Caco-2 (cell line): ENCODE results near the gene AADACL3. TPM values are rescaled to one million over a fixed set of nuclear protein-coding genes. Genes with fewer than 3 reads are reported as not detected.

Source experiments
- BruUV-seq: library from RNA; stranded (reverse); fragments of 400-500 nt; replicated peaks from 2 replicates; lab custom pipeline; 2021; lab: Mats Ljungman, UMichigan
- CTCF ChIA-PET: fragments of 300-600 bp; sonication (Branson Sonifier 250); formaldehyde crosslinking; loops from one replicate; lab custom pipeline; 2022; ENCODE audit warnings: antibody characterized with exemption; lab: Charles Lee
- POLR2A ChIA-PET: fragments of 300-600 bp; sonication (Branson Sonifier 250); formaldehyde crosslinking; loops from one replicate; lab custom pipeline; 2022; ENCODE audit warnings: antibody characterized with exemption; lab: Charles Lee
- DNase-seq, 2 experiments: peaks; one replicate each; pipeline versions ENCODE4 v3.0.0 to v3.0.0-alpha.2; 2020 to 2022
- H3K27me3 ChIP-seq: replicated peaks from 2 replicates; pipeline ENCODE4 v1.6.0; 2011; ENCODE audit warnings: low read length; ENCODE audit not compliant: control insufficient read depth, insufficient read depth
- H3K36me3 ChIP-seq: 2 replicates; pipeline ENCODE4 v1.5.1; 2011; ENCODE audit warnings: low read length; ENCODE audit not compliant: control insufficient read depth, insufficient read depth
- H3K4me1 ChIP-seq: fragments of 250-450 bp; sonication (Bioruptor Pico); 2 replicates; pipeline ENCODE4 v1.5.1; 2020; ENCODE audit warnings: mild to moderate bottlenecking
- H3K4me3 ChIP-seq: 2 replicates; pipeline ENCODE4 v1.5.1; 2011; ENCODE audit warnings: low read depth, mild to moderate bottlenecking, control low read depth, low read length
- H3K9me3 ChIP-seq: fragments of 250-450 bp; sonication (Bioruptor Pico); 2 replicates; pipeline ENCODE4 v1.5.1; 2020; ENCODE audit warnings: mild to moderate bottlenecking, moderate library complexity
- H3K27ac Mint-ChIP-seq: one replicate; pipeline ENCODE4 v1.8.0; 2022; ENCODE audit warnings: mixed read lengths; ENCODE audit not compliant: unreplicated experiment
- H3K27me3 Mint-ChIP-seq: one replicate; pipeline ENCODE4 v1.8.0; 2022; ENCODE audit warnings: mixed read lengths; ENCODE audit not compliant: insufficient read depth, unreplicated experiment
- H3K36me3 Mint-ChIP-seq: one replicate; pipeline ENCODE4 v1.8.0; 2022; ENCODE audit warnings: mild to moderate bottlenecking, mixed read lengths; ENCODE audit not compliant: insufficient read depth, unreplicated experiment
- H3K4me1 Mint-ChIP-seq: one replicate; pipeline ENCODE4 v1.8.0; 2022; ENCODE audit warnings: low read depth, mixed read lengths; ENCODE audit not compliant: unreplicated experiment
- H3K4me3 Mint-ChIP-seq: one replicate; pipeline ENCODE4 v1.8.0; 2022; ENCODE audit warnings: mild to moderate bottlenecking, moderate library complexity, mixed read lengths; ENCODE audit not compliant: unreplicated experiment
- H3K9me3 Mint-ChIP-seq: one replicate; pipeline ENCODE4 v1.8.0; 2022; ENCODE audit warnings: mixed read lengths; ENCODE audit not compliant: unreplicated experiment
- intact Hi-C: fragments of 100-400 bp; cut with micrococcal nuclease; formaldehyde crosslinking; loops from one replicate; pipeline ENCODE4 v1.10.0; 2022; ENCODE audit not compliant: unreplicated experiment
- total RNA-seq: library from RNA; stranded (reverse); gene quantifications from 2 replicates; pipeline ENCODE4 v1.2.3, GENCODE V29; 2022
- TF ChIP-seq, protein P1 (sequence below), 2 experiments: fragments of 200-600 bp in 1 of 2; IDR thresholded peaks; 1 replicate in 1 of 2; 2 replicates in 1 of 2; pipeline versions ENCODE4 v1.5.1 to v1.8.0; 2011 to 2022; ENCODE audit warnings: antibody characterized with exemption in 1 of 2, control low read depth in 1 of 2, inconsistent platforms in 1 of 2, low read depth in 1 of 2, low read length in 1 of 2, mild to moderate bottlenecking in 1 of 2, moderate library complexity in 1 of 2; ENCODE audit not compliant: insufficient read depth in 1 of 2, severe bottlenecking in 1 of 2, unreplicated experiment in 1 of 2

Gene AADACL3
- total RNA-seq, 1 experiment from 2014 or later = not detected

DNA sequence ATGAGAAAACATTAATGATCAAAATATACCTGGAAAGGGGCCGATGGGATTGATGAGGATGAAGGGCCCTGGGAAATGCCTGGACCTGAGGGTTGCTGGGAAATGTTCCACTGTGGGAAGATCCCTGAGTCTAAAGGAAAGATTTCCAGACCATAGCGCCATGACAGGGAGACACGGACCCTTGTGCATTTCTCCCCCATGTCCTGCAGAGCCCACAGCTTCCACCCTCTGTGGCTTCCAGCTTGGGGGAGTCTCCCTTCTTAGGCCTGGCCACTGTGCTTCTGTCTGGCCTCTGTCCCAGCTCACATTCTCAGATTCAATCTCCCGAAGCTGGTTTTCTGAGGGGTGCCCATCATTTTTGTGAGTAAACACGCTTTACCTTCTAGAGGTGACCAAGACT, 56.6 kb downstream of the AADACL3 start:
- H3K27ac Mint-ChIP-seq = no peak overlapping the region
- Histone ChIP-seq H3K36me3 (no peaks in the 10 kb centered on the region), H3K27me3 (no peaks in the 10 kb centered on the region; the same call in 1 of the 2 replicates), H3K4me1 (no peaks in the 10 kb centered on the region), H3K9me3 (no peaks in the 10 kb centered on the region), H3K4me3 (no peak overlapping the region)
- intact Hi-C loops = no loop called here
- ChIA-PET CTCF (no interaction called here), POLR2A (no interaction called here)
- H3K27me3 Mint-ChIP-seq = peaks cover 11% of the 10 kb centered on the region
- no peak overlapping the region for H3K4me3 Mint-ChIP-seq
- TF ChIP-seq, protein P1, sequence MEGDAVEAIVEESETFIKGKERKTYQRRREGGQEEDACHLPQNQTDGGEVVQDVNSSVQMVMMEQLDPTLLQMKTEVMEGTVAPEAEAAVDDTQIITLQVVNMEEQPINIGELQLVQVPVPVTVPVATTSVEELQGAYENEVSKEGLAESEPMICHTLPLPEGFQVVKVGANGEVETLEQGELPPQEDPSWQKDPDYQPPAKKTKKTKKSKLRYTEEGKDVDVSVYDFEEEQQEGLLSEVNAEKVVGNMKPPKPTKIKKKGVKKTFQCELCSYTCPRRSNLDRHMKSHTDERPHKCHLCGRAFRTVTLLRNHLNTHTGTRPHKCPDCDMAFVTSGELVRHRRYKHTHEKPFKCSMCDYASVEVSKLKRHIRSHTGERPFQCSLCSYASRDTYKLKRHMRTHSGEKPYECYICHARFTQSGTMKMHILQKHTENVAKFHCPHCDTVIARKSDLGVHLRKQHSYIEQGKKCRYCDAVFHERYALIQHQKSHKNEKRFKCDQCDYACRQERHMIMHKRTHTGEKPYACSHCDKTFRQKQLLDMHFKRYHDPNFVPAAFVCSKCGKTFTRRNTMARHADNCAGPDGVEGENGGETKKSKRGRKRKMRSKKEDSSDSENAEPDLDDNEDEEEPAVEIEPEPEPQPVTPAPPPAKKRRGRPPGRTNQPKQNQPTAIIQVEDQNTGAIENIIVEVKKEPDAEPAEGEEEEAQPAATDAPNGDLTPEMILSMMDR (IDR thresholded peaks at IDR 0.05; ENCODE audit: insufficient read depth in 1 of 2, low read depth in 1 of 2, low read length in 1 of 2, severe bottlenecking in 1 of 2, unreplicated experiment in 1 of 2) = no peak
- H3K4me1 Mint-ChIP-seq = no peaks in the 10 kb centered on the region
- no peak for DNase-seq
- no peaks in the 10 kb centered on the region for H3K9me3 Mint-ChIP-seq
- no TSS peak for BruUV-seq
- no peaks in the 10 kb centered on the region for H3K36me3 Mint-ChIP-seq

DNA sequence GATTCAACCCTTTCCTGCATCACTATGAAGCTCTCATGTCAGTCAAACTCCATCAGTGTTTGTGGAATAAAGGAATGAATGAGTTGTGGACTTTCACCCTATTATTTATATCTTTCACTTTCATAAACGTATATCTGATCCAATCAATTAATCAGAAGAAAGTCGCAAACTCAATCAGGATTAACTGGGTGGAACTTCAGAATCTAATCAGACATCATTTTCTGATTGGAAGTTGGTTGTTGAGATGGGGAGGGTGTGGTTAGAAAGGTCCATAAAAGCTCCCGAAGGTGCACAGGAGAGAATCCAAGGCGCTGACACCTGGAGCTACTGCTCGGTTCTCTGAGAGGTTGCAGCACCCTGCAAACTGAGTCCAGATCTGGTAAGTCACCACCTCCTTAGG, 57.5 kb downstream of the AADACL3 start, which contains the start of gene PRAMEF12:
Gene PRAMEF12 (plus strand): TSS at position 301 of the 400 bp plus-strand sequence. CDS start 1,130 bp downstream, outside the sequence.
- H3K27ac Mint-ChIP-seq = no peak within 1 kb of the TSS
- Histone ChIP-seq H3K4me1 (no peaks in the 10 kb centered on the region), H3K4me3 (no peak within 1 kb of the TSS), H3K27me3 (no peaks in the 10 kb centered on the region; the same call in 1 of the 2 replicates), H3K36me3 (no peaks in the 10 kb centered on the region), H3K9me3 (no peaks in the 10 kb centered on the region)
- no peak within 1 kb of the TSS for H3K4me3 Mint-ChIP-seq
- CTCF ChIA-PET = no interaction called here
- TF ChIP-seq, protein P1 (IDR thresholded peaks at IDR 0.05; ENCODE audit: insufficient read depth in 1 of 2, low read depth in 1 of 2, low read length in 1 of 2, severe bottlenecking in 1 of 2, unreplicated experiment in 1 of 2) = no peak
- no TSS peak for BruUV-seq
- POLR2A ChIA-PET = no interaction called here
- H3K27me3 Mint-ChIP-seq = peaks cover 11% of the 10 kb centered on the region
- H3K4me1 Mint-ChIP-seq = no peaks in the 10 kb centered on the region
- no peak for DNase-seq
- H3K36me3 Mint-ChIP-seq = no peaks in the 10 kb centered on the region
- H3K9me3 Mint-ChIP-seq = no peaks in the 10 kb centered on the region
- intact Hi-C loops = no loop called here

DNA sequence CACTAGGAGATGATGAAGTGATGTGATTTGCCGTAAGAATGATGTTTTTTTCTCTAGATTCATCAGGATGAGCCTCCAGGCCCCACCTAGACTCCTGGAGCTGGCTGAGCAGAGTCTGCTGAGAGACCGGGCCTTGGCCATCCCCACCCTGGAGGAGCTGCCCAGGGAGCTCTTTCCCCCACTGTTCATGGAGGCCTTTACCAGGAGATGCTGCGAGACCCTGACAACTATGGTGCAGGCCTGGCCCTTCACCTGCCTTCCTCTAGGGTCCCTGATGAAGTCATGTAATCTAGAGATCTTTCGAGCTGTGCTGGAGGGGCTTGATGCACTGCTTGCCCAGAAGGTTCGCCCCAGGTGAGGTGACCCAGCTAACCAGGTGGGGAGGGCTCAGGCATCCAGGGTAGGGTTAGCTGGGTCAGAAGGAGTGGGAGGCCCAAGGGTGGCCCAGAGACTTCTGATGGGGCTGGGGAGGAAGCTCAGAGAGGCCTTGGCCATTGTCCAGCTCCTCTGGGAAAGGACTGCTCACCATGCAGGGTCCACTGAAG, 59.0 kb downstream of the AADACL3 start:
- DNase-seq = no peak
- H3K4me3 Mint-ChIP-seq = no peak overlapping the region
- no peaks in the 10 kb centered on the region for H3K4me1 ChIP-seq
- H3K9me3 Mint-ChIP-seq = no peaks in the 10 kb centered on the region
- intact Hi-C loops = no loop called here
- H3K27me3 Mint-ChIP-seq = peaks cover 11% of the 10 kb centered on the region
- no peaks in the 10 kb centered on the region for H3K36me3 Mint-ChIP-seq
- no peaks in the 10 kb centered on the region for H3K4me1 Mint-ChIP-seq
- no peak overlapping the region for H3K4me3 ChIP-seq
- no peaks in the 10 kb centered on the region for H3K36me3 ChIP-seq
- H3K9me3 ChIP-seq = no peaks in the 10 kb centered on the region
- ChIA-PET POLR2A (no interaction called here), CTCF (no interaction called here)
- BruUV-seq = no TSS peak
- H3K27ac Mint-ChIP-seq = no peak overlapping the region
- no peaks in the 10 kb centered on the region; the same call in 1 of the 2 replicates for H3K27me3 ChIP-seq
- TF ChIP-seq, protein P1 (IDR thresholded peaks at IDR 0.05; ENCODE audit: insufficient read depth in 1 of 2, low read depth in 1 of 2, low read length in 1 of 2, severe bottlenecking in 1 of 2, unreplicated experiment in 1 of 2) = no peak
